Pancreas (tissue), 10 donors: Measurements from ENCODE around the gene LCN15. TPM values are rescaled to one million over a fixed set of nuclear protein-coding genes. Genes with fewer than 3 reads are reported as not detected.

Experiments used
- ATAC-seq, 4 donors: fragments of 200-7000 bp; cut with Tn5 transposase; one replicate each; pipeline versions ENCODE4 v1.8.0 to v1.9.1; 2020; ENCODE audit warnings: mild to moderate bottlenecking in 4 of 4, moderate library complexity in 4 of 4
- DNase-seq, 6 donors: peaks; one replicate each; pipeline ENCODE4 v3.0.0-alpha.2; 2020
- FAIRE-seq: peaks from 2 replicates; lab custom pipeline; 2012; peaks lifted over from hg19 to GRCh38; lab: Jason Lieb, UNC
- H3K27ac ChIP-seq, 4 donors: fragments of 200-600 bp; sonication (generic); 1 replicate in 3 of 4; 2 replicates in 1 of 4; pipeline versions ENCODE4 v1.5.0 to v1.8.0; 2020
- H3K27me3 ChIP-seq, 4 donors: fragments of 200-600 bp; one replicate each; pipeline ENCODE4 v1.8.0; 2021
- H3K36me3 ChIP-seq, 3 donors: fragments of 200-600 bp; sonication (generic) in 1 of 3; one replicate each; pipeline versions ENCODE4 v1.5.0 to v1.8.0; 2020 to 2021
- H3K4me1 ChIP-seq, 3 donors: fragments of 200-600 bp; one replicate each; pipeline ENCODE4 v1.8.0; 2021
- H3K4me3 ChIP-seq, 4 donors: fragments of 200-600 bp; sonication (generic) in 2 of 4; one replicate each; pipeline versions ENCODE4 v1.5.0 to v1.8.0; 2020 to 2021
- H3K9me3 ChIP-seq, 4 donors: fragments of 200-600 bp; one replicate each; pipeline ENCODE4 v1.8.0; 2021
- WGBS, 2 donors: extraction: QIAGEN DNeasy Blood & Tissue Kit; methylation state at CpG; one replicate each; pipeline ENCODE4 v1.1.7; 2013; 5-methylcytosine and 5-hydroxymethylcytosine counted together
- intact Hi-C, 3 donors: fragments of 100-400 bp; cut with DNase I; formaldehyde crosslinking; loops; one replicate each; pipeline versions ENCODE4 v1.11.1 to v1.14.2; 2022
- microRNA-seq, 2 donors: library from miRNA; unstranded; fragments of <30 nt; microRNA quantifications; one replicate each; pipeline versions ENCODE4 to v1.1.0, GENCODE V29; 2019 to 2020
- polyA plus RNA-seq, 2 donors: library from polyadenylated mRNA; stranded (reverse); fragments of 200-250 nt; gene quantifications; one replicate each; pipeline ENCODE4 v1.2.3, GENCODE V29; 2013
- total RNA-seq, 6 donors: library from RNA; stranded (reverse); fragmentation: NEBNext Ultra II Directional in 4 of 6; extraction: Animal tissue kit (Norgen Biotek cat#: 25700) in 4 of 6; gene quantifications; one replicate each; pipeline versions ENCODE4 v1.2.1 to v1.2.4, GENCODE V29; 2021 to 2023
- TF ChIP-seq, protein P1 (sequence below), 4 donors: fragments of 200-600 bp; sonication (generic) in 3 of 4; IDR thresholded peaks; one replicate each; pipeline versions ENCODE4 v1.5.0 to v1.8.0; 2021; ENCODE audit warnings: antibody characterized with exemption in 4 of 4
- donor health status: healthy with polysubstance abuse.
- donor health status: DM: no; HTN: no; CAD: no; lungs with moderate emphysema.
- donor health status: DM: no; HTN: no; CAD: no.
- donor health status: control.
- donor health status: control.
- donor health status: Bipolar disorder and iron deficiency.
- donor health status: DM: yes; HTN: yes; CAD: no.
- donor health status: DM: no; HTN: no; CAD: no.
- donor health status: DM: no; HTN: no; CAD: no.
- donor health status: DM: yes; HTN: yes; CAD: no.

The LCN15 gene
- total and polyA plus RNA-seq, 8 donors: not detected

DNA sequence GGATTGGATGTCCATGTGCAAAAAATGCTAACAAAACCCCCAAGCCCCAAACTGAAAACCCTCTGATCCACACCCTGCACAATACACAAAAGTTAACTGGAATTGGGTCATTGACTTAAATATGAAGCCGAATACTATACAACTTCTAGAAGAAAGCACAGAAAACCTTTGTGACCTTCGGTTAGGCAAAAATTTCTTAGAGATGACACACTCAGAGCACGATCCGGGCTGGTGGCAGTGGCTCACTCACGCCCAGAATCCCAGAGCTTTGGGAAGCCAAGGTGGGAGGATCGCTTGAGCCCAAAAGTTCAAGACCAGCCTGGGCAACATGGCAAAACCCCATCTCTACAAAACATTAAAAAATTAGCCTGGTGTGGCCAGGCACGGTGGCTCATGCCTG lies 53.8 kb downstream of the LCN15 start:
- H3K4me1 ChIP-seq: peaks cover 0 to 6% (median 3%) of the 10 kb centered on the region in 3 donors
- H3K4me3 ChIP-seq: no peak overlapping the region
- intact Hi-C loops: loop anchor here in 1 of 3 donors (10.0 kb wide), 1 partner anchor 226 kb away; the partner anchor contains the start of gene SEC16A
- FAIRE-seq (no peak), DNase-seq (no peak), ATAC-seq (no peak)
- no peaks in the 10 kb centered on the region for H3K36me3 ChIP-seq
- H3K27ac ChIP-seq: no peak overlapping the region
- TF ChIP-seq, protein P1, sequence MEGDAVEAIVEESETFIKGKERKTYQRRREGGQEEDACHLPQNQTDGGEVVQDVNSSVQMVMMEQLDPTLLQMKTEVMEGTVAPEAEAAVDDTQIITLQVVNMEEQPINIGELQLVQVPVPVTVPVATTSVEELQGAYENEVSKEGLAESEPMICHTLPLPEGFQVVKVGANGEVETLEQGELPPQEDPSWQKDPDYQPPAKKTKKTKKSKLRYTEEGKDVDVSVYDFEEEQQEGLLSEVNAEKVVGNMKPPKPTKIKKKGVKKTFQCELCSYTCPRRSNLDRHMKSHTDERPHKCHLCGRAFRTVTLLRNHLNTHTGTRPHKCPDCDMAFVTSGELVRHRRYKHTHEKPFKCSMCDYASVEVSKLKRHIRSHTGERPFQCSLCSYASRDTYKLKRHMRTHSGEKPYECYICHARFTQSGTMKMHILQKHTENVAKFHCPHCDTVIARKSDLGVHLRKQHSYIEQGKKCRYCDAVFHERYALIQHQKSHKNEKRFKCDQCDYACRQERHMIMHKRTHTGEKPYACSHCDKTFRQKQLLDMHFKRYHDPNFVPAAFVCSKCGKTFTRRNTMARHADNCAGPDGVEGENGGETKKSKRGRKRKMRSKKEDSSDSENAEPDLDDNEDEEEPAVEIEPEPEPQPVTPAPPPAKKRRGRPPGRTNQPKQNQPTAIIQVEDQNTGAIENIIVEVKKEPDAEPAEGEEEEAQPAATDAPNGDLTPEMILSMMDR (IDR thresholded peaks at IDR 0.05): no peak
- H3K27me3 ChIP-seq: no peaks in the 10 kb centered on the region
- 90 to 92% methylated on average over 7 of the region's 7 CpGs for WGBS, 2 donors
- H3K9me3 ChIP-seq: no peaks in the 10 kb centered on the region

Small RNA genes within 50 kb of the gene (microRNA-seq; reads per million reads assigned to microRNA genes)
- gene MIR6722: 0 reads per million in 2 donors

Other genes starting within 250 kb of the LCN15 start
- gene NOTCH1, start 218.5 kb downstream of the LCN15 start, total RNA-seq: 10 to 100 TPM; 19.6 to 39.8 (median 25.6) TPM
- 10 to 100 TPM in 1 of 2 donors, 1 to 10 TPM in 1; 9.3 to 20.1 TPM for gene NOTCH1, start 218.5 kb downstream of the LCN15 start, polyA plus RNA-seq
- gene EGFL7, start 101.6 kb downstream of the LCN15 start, total RNA-seq: 10 to 100 TPM in 5 of 6 donors, 1 to 10 TPM in 1; 8.6 to 21.2 (median 13.1) TPM
- gene EGFL7, start 101.6 kb downstream of the LCN15 start, polyA plus RNA-seq: 100 to 1,000 TPM; 111 to 134 TPM
- gene AGPAT2, start 77.1 kb downstream of the LCN15 start, total RNA-seq: 100 to 1,000 TPM in 1 of 6 donors, 10 to 100 TPM in 5; 57.0 to 105 (median 69.5) TPM
- gene AGPAT2, start 77.1 kb downstream of the LCN15 start, polyA plus RNA-seq: 100 to 1,000 TPM in 1 of 2 donors, 10 to 100 TPM in 1; 94.2 to 158 TPM
- gene DIPK1B, start 51.9 kb downstream of the LCN15 start, total RNA-seq: 1 to 10 TPM; 4.3 to 7.5 (median 5.8) TPM
- 10 to 100 TPM; 13.2 to 32.3 TPM for gene DIPK1B, start 51.9 kb downstream of the LCN15 start, polyA plus RNA-seq
- gene LCN10, start 21.6 kb downstream of the LCN15 start, total RNA-seq: 1 to 10 TPM in 4 of 6 donors, under 1 TPM in 2; 0.16 to 1.7 (median 1.4) TPM
- gene LCN10, start 21.6 kb downstream of the LCN15 start, polyA plus RNA-seq: 10 to 100 TPM; 12.4 to 54.0 TPM
- gene LCN6, start 16.0 kb downstream of the LCN15 start, total RNA-seq: 1 to 10 TPM in 4 of 6 donors, not detected in 2; 1.1 to 5.2 (median 3.2) TPM
- 10 to 100 TPM; 13.0 to 25.6 TPM for gene LCN6, start 16.0 kb downstream of the LCN15 start, polyA plus RNA-seq
- gene LCN8, start 6.3 kb downstream of the LCN15 start, total RNA-seq: not detected
- gene LCN8, start 6.3 kb downstream of the LCN15 start, polyA plus RNA-seq: not detected
- 10 to 100 TPM; 29.2 to 53.1 (median 34.2) TPM for gene TMEM141, start 26.8 kb upstream of the LCN15 start, total RNA-seq
- 100 to 1,000 TPM in 1 of 2 donors, 10 to 100 TPM in 1; 84.5 to 104 TPM for gene TMEM141, start 26.8 kb upstream of the LCN15 start, polyA plus RNA-seq
- 1 to 10 TPM; 2.4 to 5.5 (median 2.9) TPM for gene CCDC183, start 31.8 kb upstream of the LCN15 start, total RNA-seq
- 10 to 100 TPM in 1 of 2 donors, 1 to 10 TPM in 1; 9.2 to 10.7 TPM for gene CCDC183, start 31.8 kb upstream of the LCN15 start, polyA plus RNA-seq
- 10 to 100 TPM; 50.7 to 76.5 (median 60.4) TPM for gene RABL6, start 43.4 kb upstream of the LCN15 start, total RNA-seq
- gene RABL6, start 43.4 kb upstream of the LCN15 start, polyA plus RNA-seq: 100 to 1,000 TPM in 1 of 2 donors, 10 to 100 TPM in 1; 98.0 to 119 TPM
- gene AJM1, start 78.0 kb upstream of the LCN15 start, total RNA-seq: 1 to 10 TPM; 2.9 to 5.5 (median 4.2) TPM
- gene AJM1, start 78.0 kb upstream of the LCN15 start, polyA plus RNA-seq: 10 to 100 TPM in 1 of 2 donors, 1 to 10 TPM in 1; 9.0 to 11.7 TPM
- 10 to 100 TPM; 75.2 to 95.5 (median 79.0) TPM for gene PHPT1, start 84.9 kb upstream of the LCN15 start, total RNA-seq
- 100 to 1,000 TPM; 180 to 189 TPM for gene PHPT1, start 84.9 kb upstream of the LCN15 start, polyA plus RNA-seq
- gene MAMDC4, start 87.8 kb upstream of the LCN15 start, total RNA-seq: 10 to 100 TPM in 1 of 6 donors, 1 to 10 TPM in 5; 3.0 to 13.3 (median 4.8) TPM
- 10 to 100 TPM; 28.7 to 38.6 TPM for gene MAMDC4, start 87.8 kb upstream of the LCN15 start, polyA plus RNA-seq
- 100 to 1,000 TPM; 230 to 422 (median 268) TPM for gene EDF1, start 101.8 kb upstream of the LCN15 start, total RNA-seq
- gene EDF1, start 101.8 kb upstream of the LCN15 start, polyA plus RNA-seq: 100 to 1,000 TPM; 443 to 612 TPM
- gene TRAF2, start 122.0 kb upstream of the LCN15 start, total RNA-seq: 10 to 100 TPM in 1 of 6 donors, 1 to 10 TPM in 5; 4.8 to 13.4 (median 6.9) TPM
- gene TRAF2, start 122.0 kb upstream of the LCN15 start, polyA plus RNA-seq: 10 to 100 TPM; 14.4 TPM
- 10 to 100 TPM; 56.2 to 80.2 (median 60.4) TPM for gene FBXW5, start 180.2 kb upstream of the LCN15 start, total RNA-seq
- gene FBXW5, start 180.2 kb upstream of the LCN15 start, polyA plus RNA-seq: 100 to 1,000 TPM; 112 to 117 TPM
- 1 to 10 TPM in 1 of 6 donors, under 1 TPM in 4, not detected in 1; 0.24 to 1.2 (median 0.43) TPM for gene C8G, start 180.7 kb upstream of the LCN15 start, total RNA-seq
- 1 to 10 TPM in 1 of 2 donors, under 1 TPM in 1; 0.84 to 5.0 TPM for gene C8G, start 180.7 kb upstream of the LCN15 start, polyA plus RNA-seq
- gene LCN12, start 187.8 kb upstream of the LCN15 start, total RNA-seq: 1 to 10 TPM in 5 of 6 donors, under 1 TPM in 1; 0.57 to 7.6 (median 3.0) TPM
- 10 to 100 TPM in 1 of 2 donors, 1 to 10 TPM in 1; 9.0 to 16.5 TPM for gene LCN12, start 187.8 kb upstream of the LCN15 start, polyA plus RNA-seq
- gene PTGDS, start 213.0 kb upstream of the LCN15 start, total RNA-seq: 10 to 100 TPM in 4 of 6 donors, 1 to 10 TPM in 2; 5.7 to 42.7 (median 25.8) TPM
- gene PTGDS, start 213.0 kb upstream of the LCN15 start, polyA plus RNA-seq: 10 to 100 TPM; 35.0 to 49.1 TPM
- gene LCNL1, start 218.5 kb upstream of the LCN15 start, total RNA-seq: under 1 TPM in 3 of 6 donors, not detected in 3; 0.12 to 0.17 (median 0.14) TPM
- under 1 TPM; 0.23 to 0.38 TPM for gene LCNL1, start 218.5 kb upstream of the LCN15 start, polyA plus RNA-seq
- gene PAXX, start 227.9 kb upstream of the LCN15 start, total RNA-seq: 10 to 100 TPM; 16.0 to 23.5 (median 20.0) TPM
- 100 to 1,000 TPM; 184 to 222 TPM for gene PAXX, start 227.9 kb upstream of the LCN15 start, polyA plus RNA-seq
- gene CLIC3, start 232.1 kb upstream of the LCN15 start, total RNA-seq: under 1 TPM in 5 of 6 donors, not detected in 1; 0.24 to 0.44 (median 0.38) TPM
- gene CLIC3, start 232.1 kb upstream of the LCN15 start, polyA plus RNA-seq: 1 to 10 TPM; 1.1 to 1.3 TPM